ENCODE data around the gene PELI2.
A peak's percentile ranks its signal among the peaks of the same experiment; 100 is the strongest.

The PELI2 gene

DNA sequence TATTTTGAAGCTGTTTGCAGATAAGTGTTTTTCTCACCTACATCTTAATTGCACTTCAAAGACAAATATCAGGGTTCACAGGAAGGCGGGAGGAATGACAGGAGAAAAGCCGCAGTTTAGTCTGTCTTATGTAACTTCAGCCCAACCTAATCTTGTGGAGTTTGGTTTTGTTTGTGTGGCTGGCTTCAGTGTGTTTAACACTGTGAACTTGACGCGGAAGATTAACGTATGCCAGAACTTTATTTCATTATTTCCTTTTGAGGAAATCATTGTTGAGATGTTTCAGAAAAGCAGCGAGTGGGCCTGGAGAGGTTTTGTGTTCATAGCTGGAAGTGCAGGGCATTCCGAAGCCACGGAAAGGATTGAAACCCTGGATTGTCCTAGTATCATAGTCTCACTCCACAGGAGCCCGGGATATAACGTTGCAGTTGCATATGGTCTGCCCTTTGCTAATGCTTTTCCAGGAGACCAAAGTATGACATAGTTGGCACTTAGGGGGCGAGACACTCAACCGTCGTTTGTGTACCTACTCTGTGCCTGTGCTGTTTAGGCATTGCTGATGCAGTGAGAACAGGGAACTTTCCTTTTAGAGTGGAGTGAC is 2.0 kb downstream of the PELI2 start:
- DNase-seq: peak; percentile 42

DNA sequence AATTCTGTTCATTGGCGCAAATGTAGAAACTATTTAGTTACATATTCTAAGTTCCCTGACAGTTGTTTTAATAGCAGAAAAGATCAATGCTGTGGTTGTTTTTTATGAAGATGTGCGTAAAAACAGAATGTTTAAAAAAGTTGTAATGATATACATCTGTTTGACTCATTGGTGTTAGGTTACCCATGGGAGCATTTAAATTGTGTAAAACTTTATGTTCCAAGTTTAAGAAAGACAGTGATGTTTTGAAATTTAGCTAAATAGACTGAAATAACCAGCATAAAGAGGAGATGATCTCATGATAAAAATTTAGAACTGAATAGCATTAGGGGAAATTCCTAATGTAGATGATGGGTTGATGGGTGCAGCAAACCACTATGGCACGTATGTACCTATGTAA is 3.6 kb downstream of the PELI2 start:
- DNase-seq: no peak

DNA sequence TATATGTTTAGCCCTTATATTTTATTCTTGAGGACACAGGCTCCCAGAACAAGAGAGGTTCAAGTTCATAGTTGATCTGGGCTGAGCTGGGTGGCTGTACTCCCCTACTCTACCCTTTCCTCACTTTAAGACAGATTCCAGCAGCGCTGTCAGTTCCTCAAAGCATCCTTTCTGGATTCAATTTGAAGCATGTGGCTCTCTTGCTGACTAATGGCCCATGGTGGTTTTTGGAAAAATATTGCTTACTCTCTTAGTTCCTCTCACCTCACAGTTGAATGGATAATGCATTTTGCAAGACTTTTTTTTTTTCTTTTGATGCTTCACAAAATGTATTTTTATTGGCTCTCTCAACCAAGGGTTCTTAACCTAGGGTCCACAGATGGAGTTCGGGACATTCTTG is 4.1 kb downstream of the PELI2 start:
- DNase-seq: no peak

DNA sequence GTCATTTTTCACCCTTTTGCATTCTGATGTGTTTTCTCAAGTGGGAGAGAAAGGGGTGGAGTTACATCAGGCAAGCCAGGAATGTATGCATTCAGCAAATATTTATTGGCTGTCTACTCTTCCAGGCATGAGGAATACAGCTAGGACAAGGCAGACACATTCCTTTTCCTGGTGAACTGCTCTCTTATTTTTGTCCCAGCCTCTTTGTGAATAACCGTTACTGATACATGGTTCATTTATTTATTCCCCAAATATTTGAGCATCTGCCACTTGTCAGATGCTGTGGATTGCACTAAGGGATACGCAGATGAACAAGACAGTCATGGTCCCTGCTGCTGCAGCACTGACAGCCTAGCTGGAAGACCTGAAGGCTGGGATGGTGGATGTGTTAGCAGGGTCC is 6.1 kb downstream of the PELI2 start:
- no peak for DNase-seq

DNA sequence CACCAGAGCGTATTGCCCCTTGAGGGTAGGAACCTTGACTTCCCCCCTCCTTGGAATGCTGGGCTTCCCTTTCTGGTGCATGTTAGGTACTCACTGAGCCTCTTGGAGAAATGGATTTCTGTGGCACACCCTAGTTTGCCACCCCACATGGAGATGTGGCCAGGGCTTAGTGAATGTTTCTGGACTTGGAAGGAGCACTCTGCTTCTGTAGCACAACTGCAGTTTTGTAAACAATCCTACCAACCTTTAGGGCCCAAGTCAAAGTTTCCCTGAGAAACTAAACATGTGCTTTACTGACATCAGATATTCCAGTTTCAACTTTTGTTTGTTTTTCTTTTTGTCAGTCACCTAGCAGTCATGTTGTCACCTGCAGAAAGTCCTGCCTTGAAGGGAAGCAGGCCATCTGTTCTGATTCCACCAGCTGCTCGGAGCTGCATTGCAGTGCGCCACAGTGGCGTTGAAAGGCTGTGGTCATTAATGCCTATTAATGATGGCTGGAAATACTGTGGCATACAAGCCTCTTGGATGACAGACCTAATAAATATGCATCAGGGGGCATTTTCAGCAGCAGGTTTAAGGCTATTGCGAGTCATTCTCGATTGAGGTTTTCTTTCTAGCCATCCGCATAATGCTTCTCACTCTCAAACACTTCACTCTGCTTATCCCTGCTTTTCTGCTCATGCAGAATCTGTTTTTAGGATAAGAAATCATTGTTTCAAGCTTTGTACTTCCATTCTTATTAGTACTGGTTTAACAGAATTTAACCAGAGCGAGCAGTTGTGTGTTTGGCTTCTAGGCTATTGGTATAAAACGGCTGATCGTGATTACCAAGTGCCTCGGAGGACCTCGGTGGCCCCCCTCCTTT is 7.8 kb downstream of the PELI2 start:
- no peak for DNase-seq

DNA sequence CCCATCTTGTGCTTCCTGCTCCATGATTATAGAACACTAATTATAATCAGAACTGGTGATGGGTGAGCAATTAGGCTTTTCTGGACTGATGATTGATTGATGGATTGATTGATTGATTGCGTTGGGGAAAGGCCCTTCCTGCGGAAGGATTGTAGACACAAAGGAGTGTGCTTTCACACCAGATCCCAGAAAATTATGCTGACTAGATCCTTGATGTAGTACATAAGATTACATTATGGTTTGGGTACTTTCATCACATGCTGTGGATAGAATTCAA is 8.4 kb downstream of the PELI2 start:
- no peak for DNase-seq

GRCh38 chr14:56127156-56127555 is 8.9 kb downstream of the PELI2 start:
- DNase-seq: no peak

GRCh38 chr14:56129092-56129491 is 10.9 kb downstream of the PELI2 start:
- DNase-seq: no peak

DNA sequence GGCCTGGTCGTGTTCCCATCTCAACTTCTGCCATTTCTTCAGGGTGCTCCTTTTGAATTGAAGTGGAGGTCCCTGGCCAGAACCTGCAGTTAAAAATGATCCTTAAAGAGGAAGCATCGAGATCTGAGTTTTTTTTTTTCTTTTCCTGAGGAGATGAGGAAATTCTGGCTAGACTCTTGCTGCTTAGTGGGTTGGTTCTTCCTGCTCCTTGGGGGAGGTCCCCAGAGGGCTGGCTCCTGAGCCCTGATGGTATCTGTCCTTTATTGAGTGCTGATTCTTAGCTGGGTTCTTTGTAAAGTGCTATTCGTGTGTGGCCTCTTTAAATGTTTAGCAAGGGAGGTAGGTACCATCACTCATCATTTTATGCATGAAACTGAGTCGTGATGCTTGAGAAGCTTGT is 11.7 kb downstream of the PELI2 start:
- DNase-seq: no peak

DNA sequence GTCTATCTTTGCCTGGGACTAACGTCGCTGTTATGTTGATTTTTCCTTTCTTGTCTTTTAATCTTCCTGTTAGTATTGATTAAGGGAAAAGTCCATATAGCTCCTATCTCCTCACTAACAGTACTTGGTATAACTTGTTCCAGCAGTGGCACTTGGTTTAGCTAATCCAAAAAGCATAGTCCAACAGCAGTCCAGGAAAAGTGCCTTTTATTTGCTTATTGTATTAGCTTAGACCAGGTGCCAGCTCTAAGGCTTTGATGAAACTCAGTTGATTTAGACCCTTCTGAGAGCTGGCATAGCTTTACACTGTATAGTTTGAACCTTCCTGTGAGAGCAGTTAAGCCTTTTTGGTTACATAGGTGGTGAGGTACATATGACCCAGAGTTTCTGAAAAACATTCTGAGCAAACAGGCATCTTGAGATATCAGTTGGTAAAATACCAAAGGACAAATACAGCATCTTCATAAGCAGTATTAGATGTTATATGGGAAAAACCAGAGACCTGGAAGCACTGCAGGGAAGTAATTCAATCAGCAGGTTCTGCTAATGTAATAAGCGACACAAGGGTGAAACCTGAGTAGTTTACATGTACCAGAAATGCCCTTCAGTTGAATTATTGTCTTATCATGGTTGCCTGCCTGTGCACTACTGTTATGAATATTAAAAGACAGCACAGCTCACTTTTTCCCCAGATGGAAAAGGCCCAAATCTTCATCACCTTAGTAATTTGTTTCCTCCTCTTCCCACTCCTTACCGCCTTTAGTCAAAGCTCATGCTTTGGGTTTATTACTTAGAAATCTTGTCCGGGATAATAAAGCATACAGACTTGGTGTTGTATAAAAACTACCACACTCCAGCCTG is 13.0 kb downstream of the PELI2 start:
- no peak for DNase-seq

- DNase-seq: no peak
These were observed 13.9 kb downstream of the PELI2 start for GRCh38 chr14:56131865-56132833.

- DNase-seq: no peak
These were observed 15.3 kb downstream of the PELI2 start for GRCh38 chr14:56133547-56133946.

GRCh38 chr14:56135001-56135400 is 16.8 kb downstream of the PELI2 start:
- no peak for DNase-seq

DNA sequence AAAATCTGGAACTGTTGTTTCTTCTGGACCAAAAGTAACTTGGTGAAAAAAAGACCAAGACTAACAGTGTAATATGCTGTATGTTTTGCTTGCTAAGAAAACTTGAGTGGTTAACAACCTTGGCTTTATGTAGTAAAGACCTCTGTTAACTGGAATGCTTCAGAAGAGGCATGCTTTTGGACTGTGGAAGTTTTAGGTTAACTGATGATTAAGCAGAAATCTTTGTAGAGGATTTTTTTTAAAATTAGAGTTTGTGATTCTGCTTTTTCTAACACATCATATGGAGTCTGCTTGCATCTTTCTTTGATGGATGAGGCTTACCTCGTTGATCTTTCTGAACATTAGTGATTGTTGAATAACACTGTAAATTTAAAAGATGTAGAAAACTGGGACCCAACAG is 17.5 kb downstream of the PELI2 start:
- DNase-seq: no peak

DNA sequence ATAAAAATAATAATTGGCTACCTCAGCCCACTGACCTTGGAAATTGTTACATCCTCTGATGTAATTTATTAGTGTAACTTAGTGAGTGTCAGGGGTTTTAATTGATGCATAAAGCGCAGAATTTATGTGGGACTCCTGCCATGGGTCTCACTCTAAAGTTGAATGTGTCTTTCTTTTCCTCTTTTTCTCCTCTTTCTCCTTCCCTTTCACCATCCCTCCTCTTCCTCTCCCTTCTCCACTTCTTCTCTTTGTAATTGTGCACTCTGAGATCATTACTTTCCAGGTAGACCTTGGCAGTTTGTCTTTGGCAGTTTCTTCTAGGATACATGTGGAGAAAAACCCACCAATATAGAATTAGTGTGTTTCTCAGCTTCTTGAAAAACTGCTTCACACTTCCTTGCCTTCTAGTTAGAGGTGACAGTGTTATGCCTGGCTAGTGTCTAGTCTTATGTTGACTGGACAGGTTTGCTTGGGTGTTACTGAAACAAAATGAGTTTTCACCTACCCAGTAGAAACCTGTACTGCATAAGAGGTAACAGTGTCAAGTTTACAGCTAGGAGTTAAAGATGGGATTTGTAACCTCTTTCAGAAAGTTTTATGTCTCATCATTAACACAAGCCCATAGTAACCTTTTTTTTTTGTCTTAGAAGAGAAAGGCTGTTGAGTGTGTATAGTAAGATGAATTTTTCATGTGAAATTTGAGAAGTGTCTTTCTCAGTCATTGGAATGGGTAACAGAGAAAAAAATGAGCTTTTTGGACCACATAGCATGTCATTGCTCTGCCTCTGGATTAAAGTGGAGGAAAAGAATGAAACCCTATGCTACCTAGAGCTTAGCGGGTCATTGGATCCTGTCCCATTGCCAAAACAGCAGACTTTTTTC is 18.6 kb downstream of the PELI2 start:
- DNase-seq: no peak

GRCh38 chr14:56137453-56137807 is 19.2 kb downstream of the PELI2 start:
- no peak for DNase-seq

GRCh38 chr14:56137849-56138248 is 19.6 kb downstream of the PELI2 start:
- DNase-seq: no peak

- DNase-seq: no peak
These were observed 20.7 kb downstream of the PELI2 start for GRCh38 chr14:56138928-56139327.

GRCh38 chr14:56142314-56142713 is 24.1 kb downstream of the PELI2 start:
- DNase-seq: no peak

DNA sequence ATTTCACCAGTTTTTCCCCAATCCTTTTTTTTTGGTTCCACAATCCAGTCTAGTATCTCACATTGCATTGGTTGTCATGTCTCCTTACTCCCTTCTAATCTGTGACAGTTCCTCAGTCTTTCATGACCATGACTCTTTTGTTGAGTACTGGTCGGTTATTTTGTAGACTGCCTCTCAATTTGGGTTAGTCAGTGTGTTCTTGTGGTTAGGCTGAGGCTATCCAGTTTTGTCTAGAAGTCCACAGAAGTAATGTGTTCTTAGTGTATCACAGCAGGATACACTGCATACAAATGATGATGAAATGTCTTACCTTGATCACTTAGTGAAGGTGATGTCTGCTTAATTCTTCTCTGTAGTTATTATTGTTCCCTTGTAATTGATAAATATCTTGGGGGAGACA is 24.8 kb downstream of the PELI2 start:
- DNase-seq: no peak

- DNase-seq: no peak
These were observed 26.0 kb downstream of the PELI2 start for GRCh38 chr14:56144176-56144575.

All from right hindlimb (tissue), 1 donor.